Ovary (tissue), 9 donors: Measurements from ENCODE around the gene EXO5. TPM values are rescaled to one million over a fixed set of nuclear protein-coding genes. Genes with fewer than 3 reads are reported as not detected.
"Not testable (repeated sequence)": the region's sequence is repeated elsewhere in the genome, so short reads cannot be mapped to it uniquely, and the experiment has no call there.

ENCODE experiments used
- DNase-seq, 5 donors: peaks; one replicate each; pipeline ENCODE4 v3.0.0-alpha.2; 2019 to 2020
- H3K27ac ChIP-seq, 2 donors: fragments of 200-600 bp; one replicate each; pipeline versions ENCODE4 v1.5.1 to v1.8.0; 2019 to 2022
- H3K27me3 ChIP-seq: fragments of 200-600 bp; one replicate; pipeline ENCODE4 v1.8.0; 2022
- H3K36me3 ChIP-seq: fragments of 200-600 bp; sonication (generic); one replicate; pipeline ENCODE4 v1.5.1; 2019
- H3K4me1 ChIP-seq: one replicate; pipeline ENCODE4 v1.8.1; 2013; ENCODE audit warnings: mild to moderate bottlenecking, moderate library complexity; ENCODE audit not compliant: insufficient read depth
- H3K4me3 ChIP-seq: fragments of 200-600 bp; sonication (generic); one replicate; pipeline ENCODE4 v1.5.1; 2017
- H3K9me3 ChIP-seq, 2 donors: fragments of 200-600 bp in 1 of 2; sonication (generic) in 1 of 2; one replicate each; pipeline versions ENCODE4 v1.5.1 to v1.8.1; 2013 to 2019; ENCODE audit warnings: mild to moderate bottlenecking in 1 of 2, moderate library complexity in 1 of 2
- CTCF ChIP-seq, 3 donors: fragments of 450-650 bp in 2 of 3; fragments of 200-600 bp in 1 of 3; IDR thresholded peaks; one replicate each; pipeline versions ENCODE4 v1.5.1 to v1.8.0; 2016 to 2022; ENCODE audit warnings: antibody characterized with exemption in 3 of 3, mild to moderate bottlenecking in 1 of 3
- EP300 ChIP-seq: sonication (generic); formaldehyde crosslinking; IDR thresholded peaks from one replicate; pipeline ENCODE4 v1.6.1; 2017; ENCODE audit warnings: antibody characterized with exemption
- POLR2A ChIP-seq: fragments of 450-650 bp; IDR thresholded peaks from one replicate; pipeline ENCODE4 v1.6.1; 2017; ENCODE audit warnings: antibody characterized with exemption, mild to moderate bottlenecking, moderate library complexity
- WGBS, 3 donors: extraction: QIAGEN DNeasy Blood & Tissue Kit in 1 of 3; methylation state at CpG; one replicate each; pipeline versions ENCODE4 v1.1.5 to v1.1.7; 2013 to 2017; 5-methylcytosine and 5-hydroxymethylcytosine counted together
- intact Hi-C, 4 donors: fragments of 100-400 bp; cut with DNase I; formaldehyde crosslinking; loops; one replicate each; pipeline versions ENCODE4 v1.11.0 to v1.15.1; 2022 to 2023
- polyA plus RNA-seq, 2 donors: library from polyadenylated mRNA; stranded (reverse); fragments of 200-250 nt in 1 of 2; fragments of 350-450 nt in 1 of 2; fragmentation: Illumina TruSeq in 1 of 2; extraction: RNeasy Lipid Tissue Mini Kit (QIAGEN cat#74804) in 1 of 2; gene quantifications; one replicate each; pipeline ENCODE4 v1.2.3, GENCODE V29; 2013 to 2014
- total RNA-seq, 7 donors: library from RNA; depleted of rRNA in 2 of 7; stranded (reverse); fragments of >200 nt in 2 of 7; fragmentation: NEBNext Ultra II Directional in 3 of 7; extraction: Animal tissue kit (Norgen Biotek cat#: 25700) in 3 of 7; gene quantifications; one replicate each; pipeline versions ENCODE4 v1.1.0 to v1.2.4, GENCODE V29; 2016 to 2023
- donor health status: DM: no; HTN: no; CAD: no; lungs with moderate emphysema.
- donor health status: DM: no; HTN: no; CAD: no.
- donor health status: Bipolar disorder and iron deficiency.
- donor health status: DM: yes; HTN: yes; CAD: no.
- donor health status: DM: no; HTN: no; CAD: no.
- donor health status: DM: yes; HTN: yes; CAD: no.

Gene EXO5
- total and polyA plus RNA-seq, 9 donors = 3.7 to 8.7 (median 6.7) TPM

- Histone ChIP-seq H3K9me3 (no peaks in the 10 kb centered on the region), H3K27me3 (no peaks in the 10 kb centered on the region), H3K36me3 (no peaks in the 10 kb centered on the region), H3K27ac (no peak overlapping the region), H3K4me1 (no peaks in the 10 kb centered on the region), H3K4me3 (no peak overlapping the region)
- 72 to 79% (median 74%) methylated on average over 2 of the region's 2 CpGs for WGBS, 3 donors
- no peak for DNase-seq
- no peak for TF ChIP-seq POLR2A
- TF ChIP-seq EP300 = no peak
- TF ChIP-seq CTCF (IDR thresholded peaks at IDR 0.05) = no peak
- intact Hi-C loops = no loop called here
Measured at GRCh38 chr1:40535732-40536131, 27.2 kb downstream of the EXO5 start.

DNA sequence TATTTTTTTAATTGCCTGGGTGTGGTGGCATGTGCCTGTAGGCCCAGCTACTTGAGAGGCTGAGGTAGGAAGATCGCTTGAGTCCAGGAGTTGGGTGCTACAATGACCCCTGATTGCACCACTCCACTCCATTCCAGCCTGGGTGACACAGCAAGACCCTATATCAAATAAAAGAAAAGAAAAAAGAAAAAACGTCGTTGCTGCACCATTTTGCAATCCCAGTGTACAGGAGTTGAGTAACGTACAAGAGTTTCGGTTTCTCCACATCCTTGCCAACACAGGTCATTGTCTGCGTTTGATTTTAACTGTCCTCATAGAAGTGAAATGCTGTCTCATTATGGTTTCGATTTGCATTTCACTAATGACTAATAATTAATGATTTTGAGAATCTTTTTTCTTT lies 30.8 kb downstream of the EXO5 start:
- H3K4me3 ChIP-seq = no peak overlapping the region
- 88 to 89% (median 88%) methylated on average over 7 of the region's 7 CpGs for WGBS, 3 donors
- no peaks in the 10 kb centered on the region for H3K27me3 ChIP-seq
- H3K27ac ChIP-seq = no peak overlapping the region
- intact Hi-C loops = no loop called here
- no peak for DNase-seq
- H3K9me3 ChIP-seq = no peaks in the 10 kb centered on the region
- H3K4me1 ChIP-seq = no peaks in the 10 kb centered on the region
- H3K36me3 ChIP-seq = no peaks in the 10 kb centered on the region
- TF ChIP-seq CTCF (IDR thresholded peaks at IDR 0.05) (no peak), POLR2A (no peak), EP300 (no peak)

DNA sequence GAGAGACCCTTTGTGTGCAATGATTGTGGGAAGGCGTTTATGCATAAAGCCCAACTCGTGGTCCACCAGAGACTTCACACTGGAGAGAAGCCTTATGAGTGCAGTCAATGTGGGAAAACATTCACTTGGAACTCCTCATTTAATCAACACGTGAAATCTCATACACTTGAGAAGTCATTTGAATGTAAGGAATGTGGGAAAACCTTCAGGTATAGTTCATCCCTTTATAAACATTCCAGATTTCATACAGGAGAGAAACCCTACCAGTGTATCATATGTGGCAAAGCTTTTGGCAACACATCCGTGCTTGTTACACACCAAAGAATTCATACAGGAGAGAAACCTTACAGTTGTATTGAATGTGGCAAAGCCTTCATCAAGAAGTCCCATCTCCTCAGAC lies 38.4 kb downstream of the EXO5 start:
- no peaks in the 10 kb centered on the region for H3K4me1 ChIP-seq
- no peaks in the 10 kb centered on the region for H3K36me3 ChIP-seq
- 97 to 98% (median 97%) methylated on average over 4 of the region's 4 CpGs for WGBS, 3 donors
- intact Hi-C loops = no loop called here
- DNase-seq = no peak
- H3K27ac ChIP-seq = no peak overlapping the region
- H3K27me3 ChIP-seq = no peaks in the 10 kb centered on the region
- TF ChIP-seq POLR2A (no peak), EP300 (no peak), CTCF (IDR thresholded peaks at IDR 0.05) (no peak)
- peaks cover 0 to 15% of the 10 kb centered on the region in 2 donors for H3K9me3 ChIP-seq
- H3K4me3 ChIP-seq = no peak overlapping the region

GRCh38 chr1:40553017-40553416 lies 44.5 kb downstream of the EXO5 start:
- Histone ChIP-seq H3K36me3 (no peaks in the 10 kb centered on the region), H3K4me1 (no peaks in the 10 kb centered on the region), H3K4me3 (no peak overlapping the region), H3K9me3 (peaks cover 0 to 2% of the 10 kb centered on the region in 2 donors), H3K27ac (no peak overlapping the region), H3K27me3 (no peaks in the 10 kb centered on the region)
- DNase-seq = no peak
- 24 to 26% (median 24%) methylated on average over 4 of the region's 4 CpGs for WGBS, 3 donors
- TF ChIP-seq POLR2A (no peak), CTCF (IDR thresholded peaks at IDR 0.05) (no peak), EP300 (no peak)
- intact Hi-C loops = no loop called here

- H3K4me3 ChIP-seq, H3K36me3 ChIP-seq, H3K27ac ChIP-seq, DNase-seq, H3K4me1 ChIP-seq, H3K9me3 ChIP-seq, H3K27me3 ChIP-seq, intact Hi-C loops: not testable (repeated sequence)
- 78 to 88% (median 85%) methylated on average over 7 of the region's 7 CpGs for WGBS, 3 donors
Measured at GRCh38 chr1:40554807-40555206, 46.2 kb downstream of the EXO5 start.
